GM12864 (cell line): ENCODE data around the gene STX4.

Experiments
- DNase-seq: peaks from one replicate; pipeline ENCODE4 v3.0.0-alpha.2; 2011; ENCODE audit warnings: low read depth
- H3K4me3 ChIP-seq: 2 replicates; pipeline ENCODE4 v1.5.1; 2011; ENCODE audit warnings: mild to moderate bottlenecking, low read depth, low read length, control low read depth
- TF ChIP-seq, protein P1 (sequence below): IDR thresholded peaks from 2 replicates; pipeline ENCODE4 v1.5.1; 2011; ENCODE audit warnings: low read depth, mild to moderate bottlenecking, moderate library complexity, low read length, control low read depth, inconsistent platforms; ENCODE audit errors: missing control alignments

Gene STX4

GRCh38 chr16:31071861-31072260, 38.5 kb downstream of the STX4 start:
- peak overlapping the region; percentile 97 for H3K4me3 ChIP-seq
- TF ChIP-seq, protein P1, sequence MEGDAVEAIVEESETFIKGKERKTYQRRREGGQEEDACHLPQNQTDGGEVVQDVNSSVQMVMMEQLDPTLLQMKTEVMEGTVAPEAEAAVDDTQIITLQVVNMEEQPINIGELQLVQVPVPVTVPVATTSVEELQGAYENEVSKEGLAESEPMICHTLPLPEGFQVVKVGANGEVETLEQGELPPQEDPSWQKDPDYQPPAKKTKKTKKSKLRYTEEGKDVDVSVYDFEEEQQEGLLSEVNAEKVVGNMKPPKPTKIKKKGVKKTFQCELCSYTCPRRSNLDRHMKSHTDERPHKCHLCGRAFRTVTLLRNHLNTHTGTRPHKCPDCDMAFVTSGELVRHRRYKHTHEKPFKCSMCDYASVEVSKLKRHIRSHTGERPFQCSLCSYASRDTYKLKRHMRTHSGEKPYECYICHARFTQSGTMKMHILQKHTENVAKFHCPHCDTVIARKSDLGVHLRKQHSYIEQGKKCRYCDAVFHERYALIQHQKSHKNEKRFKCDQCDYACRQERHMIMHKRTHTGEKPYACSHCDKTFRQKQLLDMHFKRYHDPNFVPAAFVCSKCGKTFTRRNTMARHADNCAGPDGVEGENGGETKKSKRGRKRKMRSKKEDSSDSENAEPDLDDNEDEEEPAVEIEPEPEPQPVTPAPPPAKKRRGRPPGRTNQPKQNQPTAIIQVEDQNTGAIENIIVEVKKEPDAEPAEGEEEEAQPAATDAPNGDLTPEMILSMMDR, result no peak
- peak; percentile 10 for DNase-seq

GRCh38 chr16:31072540-31073141, 39.3 kb downstream of the STX4 start:
- TF ChIP-seq, protein P1, result no peak
- H3K4me3 ChIP-seq, result peak overlapping the region; percentile 97
- DNase-seq, result peak; percentile 12

DNA sequence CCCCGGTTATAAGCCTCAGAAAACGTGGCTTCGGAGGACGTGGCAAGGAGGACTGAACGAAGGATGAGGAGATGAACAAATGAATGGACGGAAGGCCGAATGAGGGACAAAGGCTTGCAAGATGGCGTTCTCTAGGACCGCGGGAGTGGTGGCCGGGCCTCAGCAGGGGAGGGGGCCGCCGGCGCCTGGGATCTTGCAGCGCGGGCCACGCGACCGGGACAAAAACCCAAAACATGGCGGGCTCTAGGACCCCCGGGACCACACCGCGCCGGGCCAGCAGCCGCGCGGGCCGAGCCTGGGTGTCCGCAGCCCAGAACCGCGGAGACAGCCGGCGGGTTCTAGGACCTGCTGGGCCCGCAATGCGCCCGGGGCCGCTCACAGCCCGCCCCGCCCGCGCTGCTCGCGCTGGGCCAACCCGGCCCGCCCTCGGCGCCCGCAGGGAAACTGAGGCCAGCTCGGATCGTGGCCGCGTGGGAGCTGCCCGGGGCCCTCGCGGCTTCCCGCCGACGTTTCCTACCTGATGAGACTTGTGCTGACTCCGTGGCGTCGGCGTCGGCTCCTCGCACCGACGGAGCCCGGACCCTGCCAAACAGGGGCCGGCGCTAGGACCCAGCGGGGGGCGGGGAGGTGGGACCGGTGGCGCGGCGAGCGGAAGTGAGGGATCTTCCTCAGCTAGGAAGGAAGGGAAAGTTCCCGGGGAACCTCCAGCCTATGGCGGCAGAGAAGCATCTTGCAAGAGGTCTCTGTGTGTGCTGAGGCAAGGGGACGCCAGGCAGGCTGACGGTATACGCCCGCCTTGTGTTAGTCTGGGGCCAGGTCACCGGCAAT, 40.0 kb downstream of the STX4 start:
- peak; percentile 51 for DNase-seq
- H3K4me3 ChIP-seq, result peak overlapping the region; percentile 97
- TF ChIP-seq, protein P1, result no peak

DNA sequence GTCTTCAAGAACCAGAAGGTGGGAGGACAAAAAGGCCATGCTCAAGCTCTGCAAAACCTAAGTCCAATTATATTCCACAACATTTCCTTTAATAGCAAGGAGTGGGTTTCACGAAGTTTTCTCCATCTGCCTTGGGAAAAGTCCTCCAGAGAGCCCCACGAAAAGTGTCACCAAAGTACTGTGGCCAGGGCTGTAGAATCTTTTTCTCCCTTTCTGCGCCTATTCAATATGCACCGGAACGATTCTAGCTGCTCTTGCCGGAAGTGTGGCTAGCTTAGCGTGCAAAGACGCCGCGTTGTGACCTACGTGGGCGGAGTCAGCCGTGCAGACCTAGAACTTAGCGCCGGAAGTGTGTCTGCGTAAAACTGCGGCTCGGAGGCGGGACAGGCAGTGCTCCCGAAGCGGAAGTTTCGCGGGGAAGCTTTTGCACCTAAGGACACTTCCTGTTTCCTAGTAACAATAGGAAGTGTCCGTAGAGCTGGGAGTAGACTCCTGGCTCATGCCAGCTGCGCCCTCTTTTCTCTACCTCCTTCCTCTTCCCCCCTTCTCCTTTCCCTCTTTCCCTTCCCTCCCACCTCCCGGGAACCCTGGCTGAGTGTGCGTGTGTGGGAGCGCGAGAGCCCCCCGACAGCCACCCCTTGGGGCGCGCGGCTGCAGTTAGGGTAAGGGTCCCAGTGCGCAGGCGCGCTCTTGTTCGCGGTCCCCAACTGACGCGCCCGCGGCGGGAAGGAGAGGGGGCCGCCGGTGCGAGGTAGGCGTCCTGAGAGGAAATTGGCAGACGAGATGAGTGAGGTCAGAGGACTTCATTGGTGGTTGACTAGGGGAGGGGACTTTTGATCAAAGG, 40.8 kb downstream of the STX4 start, which contains the start of the genes ZNF646 and ZNF668:
Gene ZNF646 (plus strand): TSS at position 453 of the 844 bp plus-strand sequence. CDS start 1,903 bp downstream, outside the sequence.
Gene ZNF668 (minus strand): TSS at position 271 of the 844 bp plus-strand sequence. CDS start 9,781 bp downstream, outside the sequence.
- TF ChIP-seq, protein P1, result no peak
- DNase-seq, result peak; percentile 99
- H3K4me3 ChIP-seq, result peak within 1 kb of the TSS; percentile 97

- DNase-seq, result no peak
- TF ChIP-seq, protein P1, result no peak
Measured at GRCh38 chr16:31074814-31075183, 41.4 kb downstream of the STX4 start.

GRCh38 chr16:31076319-31076718, 43.0 kb downstream of the STX4 start:
- TF ChIP-seq, protein P1, result no peak
- H3K4me3 ChIP-seq, result no peak overlapping the region
- no peak for DNase-seq

More at GRCh38 chr16:31074814-31075183, 41.4 kb downstream of the STX4 start:
- peak overlapping the region; percentile 97 for H3K4me3 ChIP-seq
